Measurements from ENCODE around the gene CCDC33.

Gene CCDC33

GRCh38 chr15:74209560-74209958 is 26.6 kb upstream of the CCDC33 start:
- no peak for DNase-seq

GRCh38 chr15:74209997-74210671 is 26.0 kb upstream of the CCDC33 start:
- no peak for DNase-seq

GRCh38 chr15:74210729-74211128 is 25.4 kb upstream of the CCDC33 start:
- DNase-seq: no peak

- DNase-seq: no peak
Measured at GRCh38 chr15:74211656-74212055, 24.5 kb upstream of the CCDC33 start.

- DNase-seq: no peak
Measured at GRCh38 chr15:74212494-74212893, 23.6 kb upstream of the CCDC33 start.

- no peak for DNase-seq
Measured at GRCh38 chr15:74213858-74214284, 22.3 kb upstream of the CCDC33 start.

GRCh38 chr15:74214324-74215021 is 21.7 kb upstream of the CCDC33 start:
- DNase-seq: no peak

GRCh38 chr15:74215958-74216357 is 20.2 kb upstream of the CCDC33 start:
- no peak for DNase-seq

- no peak for DNase-seq
Measured at GRCh38 chr15:74216949-74217348, 19.2 kb upstream of the CCDC33 start.

GRCh38 chr15:74217907-74218885 is 17.9 kb upstream of the CCDC33 start:
- no peak for DNase-seq

GRCh38 chr15:74220475-74221248 is 15.5 kb upstream of the CCDC33 start:
- no peak for DNase-seq

GRCh38 chr15:74221399-74222239 is 14.5 kb upstream of the CCDC33 start:
- DNase-seq: no peak

GRCh38 chr15:74222240-74223119 is 13.6 kb upstream of the CCDC33 start:
- no peak for DNase-seq

GRCh38 chr15:74225928-74226327 is 10.2 kb upstream of the CCDC33 start:
- DNase-seq: no peak

GRCh38 chr15:74226761-74227540 is 9.2 kb upstream of the CCDC33 start:
- DNase-seq: no peak

GRCh38 chr15:74227968-74228722 is 8.0 kb upstream of the CCDC33 start:
- no peak for DNase-seq

- no peak for DNase-seq
Measured at GRCh38 chr15:74228723-74229081, 7.4 kb upstream of the CCDC33 start.

GRCh38 chr15:74229686-74230085 is 6.4 kb upstream of the CCDC33 start:
- DNase-seq: no peak

GRCh38 chr15:74231475-74231874 is 4.7 kb upstream of the CCDC33 start:
- no peak for DNase-seq

Measured in AML-193 (cell line).